Measurements from ENCODE around the gene LRP3. TPM values are rescaled to one million over a fixed set of nuclear protein-coding genes. Genes with fewer than 3 reads are reported as not detected.
A peak's percentile ranks its signal among the peaks of the same experiment; 100 is the strongest.

The LRP3 gene
- total RNA-seq, 4 donors from 2014 or later, result 5.5 to 17.2 (median 8.9) TPM

DNA sequence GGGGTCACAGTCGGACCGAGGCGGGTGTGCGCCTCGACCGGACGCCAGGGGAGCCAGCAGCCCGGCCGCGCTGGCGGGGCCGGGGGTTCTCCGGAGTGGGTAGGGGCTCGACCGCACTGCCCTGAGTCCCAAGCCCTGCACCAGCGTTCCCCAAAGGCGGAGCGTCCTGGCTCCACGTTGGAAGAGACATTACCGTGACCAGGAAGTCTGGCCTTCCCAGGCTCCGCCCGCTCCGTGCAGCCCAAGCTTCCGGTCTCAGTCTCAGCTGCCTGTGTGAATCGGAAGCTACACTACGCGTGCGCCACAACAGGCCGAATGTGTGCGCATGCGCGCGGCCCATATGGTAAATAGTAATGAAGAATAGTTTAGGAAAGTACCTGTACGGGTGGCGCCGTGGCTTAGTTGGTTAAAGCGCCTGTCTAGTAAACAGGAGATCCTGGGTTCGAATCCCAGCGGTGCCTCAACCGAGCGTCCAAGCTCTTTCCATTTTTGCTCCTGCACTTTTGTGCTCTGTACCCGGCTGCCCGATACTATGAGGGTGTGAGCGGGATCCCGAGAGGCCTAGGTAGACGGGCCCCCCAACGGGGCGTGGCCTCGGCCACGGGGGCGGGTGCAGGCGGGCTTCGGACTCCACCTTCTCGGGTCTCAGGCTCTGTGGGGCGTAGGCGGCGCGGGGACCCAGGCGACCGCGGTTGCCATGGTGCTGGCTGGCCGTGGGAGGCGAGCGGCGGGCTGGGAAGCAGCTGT lies 17.3 kb upstream of the LRP3 start:
- Histone ChIP-seq H3K27me3 (no peaks in the 10 kb centered on the region), H3K9me3 (no peaks in the 10 kb centered on the region), H3K4me3 (peak overlapping the region; percentile 75 to 94 (median 84)), H3K4me1 (peaks cover 12 to 45% (median 21%) of the 10 kb centered on the region in 3 donors), H3K36me3 (no peaks in the 10 kb centered on the region), H3K27ac (peak overlapping the region; percentile 87 to 97 (median 94))
- peak in 3 of 4 donors; percentile 66 to 82 (median 77) for TF ChIP-seq POLR2A (IDR thresholded peaks at IDR 0.05)
- TF ChIP-seq, protein P1, sequence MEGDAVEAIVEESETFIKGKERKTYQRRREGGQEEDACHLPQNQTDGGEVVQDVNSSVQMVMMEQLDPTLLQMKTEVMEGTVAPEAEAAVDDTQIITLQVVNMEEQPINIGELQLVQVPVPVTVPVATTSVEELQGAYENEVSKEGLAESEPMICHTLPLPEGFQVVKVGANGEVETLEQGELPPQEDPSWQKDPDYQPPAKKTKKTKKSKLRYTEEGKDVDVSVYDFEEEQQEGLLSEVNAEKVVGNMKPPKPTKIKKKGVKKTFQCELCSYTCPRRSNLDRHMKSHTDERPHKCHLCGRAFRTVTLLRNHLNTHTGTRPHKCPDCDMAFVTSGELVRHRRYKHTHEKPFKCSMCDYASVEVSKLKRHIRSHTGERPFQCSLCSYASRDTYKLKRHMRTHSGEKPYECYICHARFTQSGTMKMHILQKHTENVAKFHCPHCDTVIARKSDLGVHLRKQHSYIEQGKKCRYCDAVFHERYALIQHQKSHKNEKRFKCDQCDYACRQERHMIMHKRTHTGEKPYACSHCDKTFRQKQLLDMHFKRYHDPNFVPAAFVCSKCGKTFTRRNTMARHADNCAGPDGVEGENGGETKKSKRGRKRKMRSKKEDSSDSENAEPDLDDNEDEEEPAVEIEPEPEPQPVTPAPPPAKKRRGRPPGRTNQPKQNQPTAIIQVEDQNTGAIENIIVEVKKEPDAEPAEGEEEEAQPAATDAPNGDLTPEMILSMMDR (IDR thresholded peaks at IDR 0.05), result peak in 4 of 6 experiments; percentile 4 to 36 (median 13)
- DNase-seq, result peak; percentile 97
- intact Hi-C loops (cut with DNase I), result no loop called here
- 0 to 2% methylated on average over 8 to 9 of the region's 65 CpGs for WGBS, 2 donors

DNA sequence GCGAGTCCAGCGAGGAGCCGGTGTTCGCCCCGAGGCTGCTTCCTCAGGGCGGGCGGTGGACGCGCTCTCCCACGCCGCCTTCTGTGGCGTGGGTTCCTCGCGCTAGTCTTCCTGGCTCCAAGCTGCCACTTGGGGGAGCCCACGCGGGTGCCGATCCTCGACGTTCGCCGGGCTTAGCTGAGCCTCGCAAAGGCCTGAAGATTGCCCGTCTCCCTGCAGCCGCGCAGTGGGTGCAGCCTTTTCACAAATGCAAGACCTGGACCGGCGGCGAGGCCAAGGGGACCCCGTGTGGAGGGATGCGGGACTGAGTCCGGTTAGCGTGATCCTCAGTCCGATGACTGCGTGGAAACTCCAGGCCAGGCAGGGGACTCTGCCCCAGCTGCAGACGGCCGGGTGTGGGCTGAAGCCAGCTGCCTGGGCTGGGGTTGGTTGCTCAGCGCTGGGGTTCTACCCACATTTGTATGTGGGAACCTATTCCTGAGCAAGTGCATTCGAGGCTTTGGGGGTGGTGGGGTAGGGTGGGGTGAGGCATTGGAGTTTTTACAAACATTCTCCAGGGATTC lies 16.6 kb upstream of the LRP3 start:
- TF ChIP-seq POLR2A (IDR thresholded peaks at IDR 0.05), result no peak
- TF ChIP-seq, protein P1 (IDR thresholded peaks at IDR 0.05), result peak in 5 of 6 experiments; percentile 36 to 49 (median 41)
- peak overlapping the region; percentile 87 to 97 (median 94) for H3K27ac ChIP-seq
- H3K4me3 ChIP-seq, result peak overlapping the region; percentile 75 to 94 (median 84)
- peak; percentile 61 for DNase-seq
- H3K9me3 ChIP-seq, result no peaks in the 10 kb centered on the region
- intact Hi-C loops (cut with DNase I), result no loop called here
- no peaks in the 10 kb centered on the region for H3K36me3 ChIP-seq
- WGBS, 2 donors, result 0% methylated on average over 1 of the region's 38 CpGs; no CpG with 5 or more reads in 1 of the 2 donors
- peaks cover 12 to 38% (median 21%) of the 10 kb centered on the region in 3 donors for H3K4me1 ChIP-seq
- no peaks in the 10 kb centered on the region for H3K27me3 ChIP-seq

DNA sequence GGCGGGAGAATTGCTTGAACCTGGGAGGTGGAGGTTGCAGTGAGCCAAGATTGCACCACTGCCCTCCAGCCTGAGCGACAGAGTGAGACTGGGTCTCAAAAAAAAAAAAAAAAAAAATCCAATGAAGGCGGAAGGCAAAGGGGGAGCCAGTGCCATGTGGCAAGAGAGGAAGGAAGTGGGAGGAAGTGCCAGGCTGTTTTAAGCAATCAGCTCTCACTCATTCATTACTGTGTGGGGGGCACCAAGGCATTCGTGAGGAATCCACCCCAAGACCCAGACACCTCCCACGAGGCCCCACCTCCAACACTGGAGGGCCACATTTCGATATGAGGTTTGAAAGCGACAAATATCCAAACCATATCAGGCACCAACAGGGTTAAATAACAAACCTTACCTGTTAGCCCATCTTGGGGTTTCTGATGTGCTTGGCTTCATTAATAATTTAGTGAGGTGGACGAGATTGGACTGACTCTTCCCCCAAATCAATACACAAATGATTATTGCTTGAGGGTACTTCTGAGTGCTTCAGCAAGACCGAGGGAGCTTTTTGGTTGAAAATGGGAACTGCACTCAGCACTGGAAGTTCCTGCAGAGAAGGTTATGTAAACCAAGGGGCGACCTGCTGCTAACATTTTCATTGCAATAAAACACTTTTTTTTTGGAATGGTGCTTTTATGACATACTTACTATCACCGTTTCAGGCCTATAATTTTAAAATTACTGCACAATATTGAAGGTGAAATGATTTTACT lies 7.5 kb upstream of the LRP3 start:
- 58 to 60% methylated on average over 11 of the region's 11 CpGs for WGBS, 2 donors
- intact Hi-C loops (cut with DNase I), result no loop called here

DNA sequence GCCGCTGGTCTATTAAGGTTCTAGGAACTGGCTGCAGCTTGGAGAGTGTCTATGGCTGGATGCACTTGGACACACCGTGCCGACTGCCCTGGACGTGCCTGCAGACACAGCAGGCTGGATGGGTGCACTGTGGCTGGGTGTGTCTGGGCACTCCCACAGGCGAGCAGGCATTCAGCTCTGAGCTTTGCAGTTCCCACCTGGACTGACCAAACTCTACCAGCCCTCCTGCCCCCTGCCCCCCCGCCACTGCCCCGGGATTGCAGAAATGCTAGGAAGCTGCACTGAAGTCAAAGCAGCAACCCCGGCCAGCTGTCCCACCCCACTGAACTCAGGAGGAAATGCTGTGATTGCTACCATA lies 7.0 kb upstream of the LRP3 start:
- TF ChIP-seq POLR2A (IDR thresholded peaks at IDR 0.05), result no peak
- TF ChIP-seq, protein P1 (IDR thresholded peaks at IDR 0.05), result no peak
- H3K4me3 ChIP-seq, result no peak overlapping the region
- intact Hi-C loops (cut with DNase I), result no loop called here

More for the DNA sequence above, 7.5 kb upstream of the LRP3 start:
- peaks cover 0 to 4% (median 0%) of the 10 kb centered on the region in 4 donors for H3K27me3 ChIP-seq
- H3K27ac ChIP-seq, result no peak overlapping the region
- no peaks in the 10 kb centered on the region for H3K36me3 ChIP-seq
- H3K4me1 ChIP-seq, result peaks cover 0 to 16% (median 0%) of the 10 kb centered on the region in 3 donors
- DNase-seq, result no peak
- H3K9me3 ChIP-seq, result no peaks in the 10 kb centered on the region
- TF ChIP-seq, protein P1 (IDR thresholded peaks at IDR 0.05), result no peak
- TF ChIP-seq POLR2A (IDR thresholded peaks at IDR 0.05), result no peak
- H3K4me3 ChIP-seq, result no peak overlapping the region

More for the DNA sequence above, 7.0 kb upstream of the LRP3 start:
- H3K27ac ChIP-seq, result no peak overlapping the region
- no peak for DNase-seq
- peaks cover 0 to 8% (median 0%) of the 10 kb centered on the region in 4 donors for H3K27me3 ChIP-seq
- 49 to 57% methylated on average over 4 to 6 of the region's 8 CpGs for WGBS, 2 donors
- peaks cover 0 to 16% (median 0%) of the 10 kb centered on the region in 3 donors for H3K4me1 ChIP-seq
- H3K36me3 ChIP-seq, result no peaks in the 10 kb centered on the region
- H3K9me3 ChIP-seq, result no peaks in the 10 kb centered on the region
